Epithelial cell of esophagus (primary cell): Measurements from ENCODE around the gene PLEKHG5.
"Not testable (repeated sequence)": the region's sequence is repeated elsewhere in the genome, so short reads cannot be mapped to it uniquely, and the experiment has no call there.

Experiments
- DNase-seq: peaks from one replicate; pipeline ENCODE4 v3.0.0; 2010; ENCODE audit warnings: low read depth
- H3K4me3 ChIP-seq: 2 replicates; pipeline ENCODE4 v1.5.1; 2011; ENCODE audit warnings: mild to moderate bottlenecking, low read length, control low read depth
- TF ChIP-seq, protein P1 (sequence below): IDR thresholded peaks from 2 replicates; pipeline ENCODE4 v1.5.1; 2011; ENCODE audit warnings: low read depth, mild to moderate bottlenecking, low read length, control low read depth, inconsistent platforms; ENCODE audit not compliant: insufficient read depth; ENCODE audit errors: missing control alignments

The PLEKHG5 gene

DNA sequence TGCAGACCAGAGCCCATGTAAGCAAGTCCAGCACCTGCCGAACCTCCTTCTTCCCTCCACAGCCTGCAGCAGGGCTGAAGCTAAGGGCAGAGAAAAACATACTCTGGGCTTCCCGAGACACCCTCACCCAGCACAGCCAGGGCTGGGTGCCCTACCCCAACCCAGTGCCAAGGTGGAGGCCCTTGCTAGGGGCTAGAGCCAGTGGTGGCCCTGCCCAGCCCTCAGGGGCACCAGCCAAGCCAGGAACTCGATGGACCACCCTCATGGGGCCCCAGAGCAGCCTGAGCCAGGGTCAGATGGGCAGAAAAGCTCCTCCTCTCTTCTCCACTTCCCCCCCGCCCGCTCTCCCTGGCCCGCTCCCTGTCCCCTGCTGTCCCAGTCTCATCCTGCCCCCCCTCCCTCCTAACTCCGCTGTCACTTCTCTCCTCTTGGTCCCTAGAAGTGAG lies 41.4 kb downstream of the PLEKHG5 start:
- TF ChIP-seq, protein P1, sequence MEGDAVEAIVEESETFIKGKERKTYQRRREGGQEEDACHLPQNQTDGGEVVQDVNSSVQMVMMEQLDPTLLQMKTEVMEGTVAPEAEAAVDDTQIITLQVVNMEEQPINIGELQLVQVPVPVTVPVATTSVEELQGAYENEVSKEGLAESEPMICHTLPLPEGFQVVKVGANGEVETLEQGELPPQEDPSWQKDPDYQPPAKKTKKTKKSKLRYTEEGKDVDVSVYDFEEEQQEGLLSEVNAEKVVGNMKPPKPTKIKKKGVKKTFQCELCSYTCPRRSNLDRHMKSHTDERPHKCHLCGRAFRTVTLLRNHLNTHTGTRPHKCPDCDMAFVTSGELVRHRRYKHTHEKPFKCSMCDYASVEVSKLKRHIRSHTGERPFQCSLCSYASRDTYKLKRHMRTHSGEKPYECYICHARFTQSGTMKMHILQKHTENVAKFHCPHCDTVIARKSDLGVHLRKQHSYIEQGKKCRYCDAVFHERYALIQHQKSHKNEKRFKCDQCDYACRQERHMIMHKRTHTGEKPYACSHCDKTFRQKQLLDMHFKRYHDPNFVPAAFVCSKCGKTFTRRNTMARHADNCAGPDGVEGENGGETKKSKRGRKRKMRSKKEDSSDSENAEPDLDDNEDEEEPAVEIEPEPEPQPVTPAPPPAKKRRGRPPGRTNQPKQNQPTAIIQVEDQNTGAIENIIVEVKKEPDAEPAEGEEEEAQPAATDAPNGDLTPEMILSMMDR = no peak
- no peak for DNase-seq
- H3K4me3 ChIP-seq = no peak overlapping the region

DNA sequence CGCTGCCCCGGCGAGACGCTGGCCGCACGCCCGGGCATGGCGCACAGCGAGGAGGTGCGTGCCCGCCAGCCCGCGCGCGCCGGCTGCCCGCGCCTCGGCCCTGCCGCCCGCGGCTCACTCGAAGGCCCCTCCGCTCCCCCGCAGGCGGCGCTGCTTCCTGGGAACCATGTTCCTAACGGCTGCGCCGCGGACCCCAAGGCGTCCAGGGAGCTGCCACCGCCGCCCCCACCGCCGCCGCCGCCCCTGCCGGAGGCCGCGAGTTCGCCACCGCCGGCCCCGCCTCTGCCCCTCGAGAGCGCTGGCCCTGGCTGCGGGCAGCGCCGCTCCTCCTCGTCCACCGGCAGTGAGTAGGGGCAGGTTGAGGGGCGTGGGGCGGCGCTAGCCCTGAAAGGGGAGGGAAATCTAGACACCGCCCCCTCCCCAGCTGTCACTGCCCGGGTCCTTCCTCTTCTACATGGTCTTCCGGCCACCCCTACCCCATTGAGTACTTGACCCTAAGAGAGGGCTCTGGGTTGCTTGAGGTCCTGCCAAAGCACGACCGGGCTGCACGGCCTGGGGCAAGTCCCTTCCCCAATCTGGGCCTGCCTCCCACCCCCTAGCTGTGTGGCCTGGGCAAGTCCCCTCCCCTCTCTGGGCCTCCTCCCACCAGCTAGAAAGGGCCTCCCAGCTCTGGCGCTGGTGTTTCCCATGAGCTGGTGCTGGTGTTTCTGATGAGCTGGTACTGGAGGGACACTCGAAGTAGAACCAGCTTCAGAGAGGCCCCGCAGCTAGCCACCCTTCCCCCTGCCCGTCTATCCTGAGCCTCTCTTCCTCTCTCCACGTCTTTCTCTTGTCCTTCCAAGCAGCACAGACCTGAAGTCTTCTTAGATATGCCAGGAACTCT lies 42.5 kb downstream of the PLEKHG5 start:
- H3K4me3 ChIP-seq = no peak overlapping the region
- TF ChIP-seq, protein P1 = no peak
- DNase-seq = no peak

- no peak overlapping the region for H3K4me3 ChIP-seq
- DNase-seq = peak; percentile 42
- TF ChIP-seq, protein P1 = peak; percentile 2
Measured at GRCh38 chr1:6447818-6448748, 43.4 kb downstream of the PLEKHG5 start.

GRCh38 chr1:6447016-6447817 lies 44.2 kb downstream of the PLEKHG5 start:
- H3K4me3 ChIP-seq = no peak overlapping the region
- no peak for DNase-seq
- TF ChIP-seq, protein P1 = no peak

DNA sequence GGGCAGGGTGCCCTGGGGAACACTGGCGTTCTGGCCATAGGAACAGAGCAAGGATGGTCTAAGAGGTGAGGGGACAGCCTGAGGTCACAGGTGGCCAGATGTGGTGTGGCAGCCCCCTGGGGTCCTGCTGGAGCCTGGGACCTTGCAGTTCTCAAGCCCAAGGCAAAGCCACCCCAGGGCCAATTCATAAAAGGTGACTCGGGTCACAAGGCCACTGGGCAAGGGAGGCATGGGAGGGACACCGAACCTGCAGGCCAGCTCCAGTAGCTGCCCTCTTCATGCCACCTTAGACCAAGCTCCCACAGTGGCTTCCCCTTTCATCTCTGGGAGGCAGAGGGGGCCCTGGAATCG lies 44.8 kb downstream of the PLEKHG5 start:
- no peak overlapping the region for H3K4me3 ChIP-seq
- no peak for DNase-seq
- TF ChIP-seq, protein P1 = no peak

DNA sequence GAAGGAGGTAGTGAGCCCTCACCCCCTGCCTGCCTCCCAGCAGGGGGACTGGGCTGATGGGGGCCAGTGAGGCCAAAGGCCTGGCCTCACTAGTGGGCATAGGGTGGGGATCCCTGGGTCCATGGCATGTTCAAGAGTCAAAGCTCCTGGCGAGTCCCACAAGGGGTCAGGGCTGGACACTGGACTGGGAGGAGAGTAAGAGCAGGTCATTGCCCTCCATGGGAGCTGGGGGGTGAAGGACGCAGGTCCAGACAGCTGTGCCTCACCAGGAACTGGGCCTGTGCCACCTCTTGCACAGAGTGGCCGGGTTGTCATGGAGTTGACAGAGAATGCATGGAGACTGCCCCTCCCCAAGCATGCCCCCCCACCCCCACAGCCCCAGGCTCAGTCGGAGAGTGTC lies 45.5 kb downstream of the PLEKHG5 start:
- DNase-seq, H3K4me3 ChIP-seq: not testable (repeated sequence)
